Glutamatergic neuron (in vitro differentiated cells): ENCODE data around the gene RAP1GAP. TPM values are rescaled to one million over a fixed set of nuclear protein-coding genes. Genes with fewer than 3 reads are reported as not detected.

ENCODE experiments used
- DNase-seq: peaks from one replicate; pipeline ENCODE4 v3.0.0; 2022
- H3K27ac Mint-ChIP-seq: one replicate; pipeline ENCODE4 v1.8.0; 2020; ENCODE audit warnings: mild to moderate bottlenecking, mixed read lengths, inconsistent platforms; ENCODE audit not compliant: unreplicated experiment
- H3K27me3 Mint-ChIP-seq: one replicate; pipeline ENCODE4 v1.8.0; 2020; ENCODE audit warnings: mild to moderate bottlenecking, moderate library complexity, mixed read lengths, inconsistent platforms; ENCODE audit not compliant: unreplicated experiment
- H3K36me3 Mint-ChIP-seq: one replicate; pipeline ENCODE4 v1.8.0; 2020; ENCODE audit warnings: mild to moderate bottlenecking, mixed read lengths, inconsistent platforms; ENCODE audit not compliant: unreplicated experiment
- H3K4me1 Mint-ChIP-seq: one replicate; pipeline ENCODE4 v1.8.0; 2020; ENCODE audit warnings: mild to moderate bottlenecking, low read depth, mixed read lengths, inconsistent platforms; ENCODE audit not compliant: unreplicated experiment
- H3K4me3 Mint-ChIP-seq: one replicate; pipeline ENCODE4 v1.8.0; 2020; ENCODE audit warnings: mild to moderate bottlenecking, mixed read lengths, inconsistent platforms; ENCODE audit not compliant: unreplicated experiment
- H3K9me3 Mint-ChIP-seq: one replicate; pipeline ENCODE4 v1.8.0; 2020; ENCODE audit warnings: mild to moderate bottlenecking, moderate library complexity, mixed read lengths, inconsistent platforms; ENCODE audit not compliant: unreplicated experiment
- total RNA-seq: library from RNA; stranded (reverse); fragmentation: NEBNext Ultra II Directional; extraction: Animal tissue kit (Norgen Biotek cat#: 25700); gene quantifications from one replicate; pipeline ENCODE4 v1.2.1, GENCODE V29; 2021; ENCODE audit not compliant: unreplicated experiment
- TF ChIP-seq, protein P1 (sequence below): fragments of 200-600 bp; sonication (generic); IDR thresholded peaks from one replicate; pipeline ENCODE4 v1.5.0; 2021; ENCODE audit not compliant: partially characterized antibody, unreplicated experiment

Gene RAP1GAP
- total RNA-seq, 1 donor from 2014 or later = 4.8 TPM

DNA sequence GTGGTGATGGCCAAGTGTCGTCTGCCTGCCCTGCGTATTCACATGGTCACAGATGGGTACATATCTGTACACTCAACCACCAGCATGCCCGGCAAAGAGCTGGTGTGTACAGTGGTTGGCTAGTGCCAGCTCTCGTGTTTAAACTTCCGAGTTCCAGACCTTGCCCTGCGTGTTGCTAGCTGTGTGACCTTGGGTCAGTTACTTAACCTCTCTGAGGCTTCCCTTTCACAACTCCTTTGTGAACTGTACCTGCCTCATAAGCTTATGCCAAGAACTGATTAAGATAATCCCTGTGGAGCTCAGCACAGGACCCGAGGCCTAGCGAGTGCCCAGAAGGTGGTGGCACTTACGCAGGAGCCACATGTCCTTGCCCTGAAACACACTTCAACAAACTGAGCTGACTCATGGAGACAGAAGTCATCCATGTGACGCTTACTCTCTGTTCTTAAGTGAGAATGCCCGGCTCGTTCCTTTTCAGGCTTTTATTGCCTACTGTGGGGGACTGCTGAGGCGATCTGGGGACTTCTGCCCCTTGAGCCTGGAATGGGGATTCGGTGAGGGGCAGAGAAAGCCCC lies 104.5 kb downstream of the RAP1GAP start:
- Mint-ChIP-seq H3K36me3 (no peaks in the 10 kb centered on the region), H3K27me3 (peaks cover 8% of the 10 kb centered on the region), H3K27ac (peak overlapping the region; percentile 22), H3K4me1 (peaks cover 13% of the 10 kb centered on the region), H3K4me3 (no peak overlapping the region), H3K9me3 (no peaks in the 10 kb centered on the region)
- TF ChIP-seq, protein P1, sequence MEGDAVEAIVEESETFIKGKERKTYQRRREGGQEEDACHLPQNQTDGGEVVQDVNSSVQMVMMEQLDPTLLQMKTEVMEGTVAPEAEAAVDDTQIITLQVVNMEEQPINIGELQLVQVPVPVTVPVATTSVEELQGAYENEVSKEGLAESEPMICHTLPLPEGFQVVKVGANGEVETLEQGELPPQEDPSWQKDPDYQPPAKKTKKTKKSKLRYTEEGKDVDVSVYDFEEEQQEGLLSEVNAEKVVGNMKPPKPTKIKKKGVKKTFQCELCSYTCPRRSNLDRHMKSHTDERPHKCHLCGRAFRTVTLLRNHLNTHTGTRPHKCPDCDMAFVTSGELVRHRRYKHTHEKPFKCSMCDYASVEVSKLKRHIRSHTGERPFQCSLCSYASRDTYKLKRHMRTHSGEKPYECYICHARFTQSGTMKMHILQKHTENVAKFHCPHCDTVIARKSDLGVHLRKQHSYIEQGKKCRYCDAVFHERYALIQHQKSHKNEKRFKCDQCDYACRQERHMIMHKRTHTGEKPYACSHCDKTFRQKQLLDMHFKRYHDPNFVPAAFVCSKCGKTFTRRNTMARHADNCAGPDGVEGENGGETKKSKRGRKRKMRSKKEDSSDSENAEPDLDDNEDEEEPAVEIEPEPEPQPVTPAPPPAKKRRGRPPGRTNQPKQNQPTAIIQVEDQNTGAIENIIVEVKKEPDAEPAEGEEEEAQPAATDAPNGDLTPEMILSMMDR = no peak
- DNase-seq = no peak

DNA sequence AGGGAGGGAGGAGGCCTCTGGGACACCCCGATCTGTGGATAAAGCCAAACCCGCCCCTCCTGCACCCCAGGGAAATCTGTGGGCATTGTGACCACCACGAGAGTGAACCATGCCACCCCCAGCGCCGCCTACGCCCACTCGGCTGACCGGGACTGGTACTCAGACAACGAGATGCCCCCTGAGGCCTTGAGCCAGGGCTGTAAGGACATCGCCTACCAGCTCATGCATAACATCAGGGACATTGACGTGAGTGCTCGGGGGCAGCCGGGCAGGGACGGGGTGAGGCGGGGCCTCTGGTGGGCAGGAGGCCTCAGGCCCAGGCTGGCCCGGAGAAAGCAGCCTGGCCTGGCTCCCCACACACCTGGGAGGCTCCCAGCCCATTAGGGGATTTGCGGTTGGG lies 105.2 kb downstream of the RAP1GAP start:
- peaks cover 8% of the 10 kb centered on the region for H3K27me3 Mint-ChIP-seq
- TF ChIP-seq, protein P1 = no peak

DNA sequence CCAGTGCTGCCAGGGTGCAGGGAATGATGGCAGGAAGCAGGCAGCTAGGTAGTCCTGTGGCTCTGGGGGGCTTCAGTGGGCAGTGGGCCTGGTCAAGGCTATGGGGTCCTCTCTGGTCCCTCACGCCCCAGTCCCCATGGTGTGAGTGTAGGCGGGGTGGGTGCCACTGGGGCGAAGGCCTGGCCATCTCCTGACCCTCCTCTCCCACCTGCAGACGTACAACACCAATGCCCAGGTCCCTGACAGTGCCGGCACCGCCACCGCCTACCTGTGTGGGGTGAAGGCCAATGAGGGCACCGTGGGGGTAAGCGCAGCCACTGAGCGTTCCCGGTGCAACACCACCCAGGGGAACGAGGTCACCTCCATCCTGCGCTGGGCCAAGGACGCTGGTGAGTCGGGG lies 106.3 kb downstream of the RAP1GAP start:
- H3K27ac Mint-ChIP-seq = no peak overlapping the region

More for the DNA sequence above, 105.2 kb downstream of the RAP1GAP start:
- Mint-ChIP-seq H3K36me3 (no peaks in the 10 kb centered on the region), H3K27ac (no peak overlapping the region), H3K4me1 (peaks cover 13% of the 10 kb centered on the region), H3K9me3 (no peaks in the 10 kb centered on the region), H3K4me3 (no peak overlapping the region)
- DNase-seq = no peak

DNA sequence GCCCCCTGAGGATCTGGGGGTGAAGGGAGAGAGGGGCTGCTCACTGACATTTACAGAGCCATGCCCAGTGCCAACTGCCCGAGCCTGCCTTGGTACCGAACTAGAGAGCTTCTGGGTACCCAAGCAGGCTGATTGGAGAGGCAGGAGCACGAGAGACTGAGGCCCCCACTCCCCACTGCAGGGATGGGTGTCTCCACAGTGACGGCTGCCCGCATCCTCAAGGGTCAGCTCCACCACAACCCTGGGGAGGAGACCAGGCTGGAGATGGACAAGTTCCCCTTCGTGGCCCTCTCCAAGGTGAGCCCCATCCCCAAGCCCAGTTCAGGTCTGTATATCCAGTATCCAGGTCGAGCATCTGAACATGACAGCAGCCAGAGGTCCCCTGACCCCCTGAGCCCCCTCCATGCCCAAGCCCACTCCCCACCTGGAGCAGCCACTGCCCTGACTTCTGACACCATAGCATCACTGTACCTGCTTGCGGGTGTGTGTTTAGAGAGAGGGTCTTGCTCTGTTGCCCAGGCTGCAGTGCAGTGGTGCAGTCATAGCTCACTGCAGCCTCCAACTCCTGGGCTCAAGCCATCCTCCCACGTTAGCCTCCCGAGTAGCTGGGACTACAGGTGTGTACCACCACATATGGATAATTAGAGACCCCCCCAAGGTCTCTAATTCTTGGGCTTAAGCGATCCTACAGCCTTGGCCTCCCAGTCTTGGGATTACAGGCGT lies 108.1 kb downstream of the RAP1GAP start:
- no peak overlapping the region for H3K27ac Mint-ChIP-seq

More for the DNA sequence above, 106.3 kb downstream of the RAP1GAP start:
- no peak overlapping the region for H3K4me3 Mint-ChIP-seq
- H3K4me1 Mint-ChIP-seq = peaks cover 4% of the 10 kb centered on the region
- no peaks in the 10 kb centered on the region for H3K9me3 Mint-ChIP-seq
- no peaks in the 10 kb centered on the region for H3K36me3 Mint-ChIP-seq
- H3K27me3 Mint-ChIP-seq = peaks cover 8% of the 10 kb centered on the region
- TF ChIP-seq, protein P1 = no peak
- DNase-seq = no peak

More for the DNA sequence above, 108.1 kb downstream of the RAP1GAP start:
- Mint-ChIP-seq H3K36me3 (no peaks in the 10 kb centered on the region), H3K4me1 (no peaks in the 10 kb centered on the region), H3K4me3 (no peak overlapping the region), H3K27me3 (peaks cover 8% of the 10 kb centered on the region), H3K9me3 (no peaks in the 10 kb centered on the region)
- DNase-seq = no peak
- TF ChIP-seq, protein P1 = no peak
